ENCODE data around the gene GPX3. TPM values are rescaled to one million over a fixed set of nuclear protein-coding genes. Genes with fewer than 3 reads are reported as not detected.

Gene GPX3
- total RNA-seq, 4 donors from 2014 or later = 690 to 3,141 (median 1,517) TPM

DNA sequence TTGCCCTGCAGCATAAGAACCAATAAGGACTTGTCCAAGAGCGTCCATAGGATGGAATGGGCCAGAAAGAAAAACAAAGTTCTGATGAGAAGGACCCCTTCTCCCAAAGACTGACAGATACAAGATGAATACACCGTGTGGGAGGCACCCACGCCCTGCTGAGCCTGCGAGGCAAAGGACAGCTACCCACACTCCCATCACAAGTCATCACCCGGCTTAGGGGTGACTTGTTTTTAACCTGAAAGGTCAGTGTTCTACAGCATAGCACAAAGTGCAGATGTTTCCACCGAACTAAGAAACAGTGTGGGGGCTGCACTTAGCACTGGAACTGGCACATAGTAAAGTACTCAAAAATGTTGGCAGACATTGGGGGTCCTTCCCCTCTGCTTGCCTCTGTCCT lies 46.5 kb downstream of the GPX3 start:
- peaks cover 0 to 23% of the 10 kb centered on the region in 2 donors for H3K36me3 ChIP-seq
- peaks cover 8 to 100% (median 63%) of the 10 kb centered on the region in 3 donors for H3K4me1 ChIP-seq
- no peaks in the 10 kb centered on the region for H3K9me3 ChIP-seq
- H3K4me3 ChIP-seq = no peak overlapping the region
- ATAC-seq = no peak
- no peaks in the 10 kb centered on the region for H3K27me3 ChIP-seq
- WGBS, 2 donors (ENCODE audit: low coverage in 1 of 2) = 74% methylated on average over 5 of the region's 6 CpGs; no CpG with 5 or more reads in 1 of the 2 donors
- no peak overlapping the region for H3K27ac ChIP-seq
- TF ChIP-seq, protein P1, sequence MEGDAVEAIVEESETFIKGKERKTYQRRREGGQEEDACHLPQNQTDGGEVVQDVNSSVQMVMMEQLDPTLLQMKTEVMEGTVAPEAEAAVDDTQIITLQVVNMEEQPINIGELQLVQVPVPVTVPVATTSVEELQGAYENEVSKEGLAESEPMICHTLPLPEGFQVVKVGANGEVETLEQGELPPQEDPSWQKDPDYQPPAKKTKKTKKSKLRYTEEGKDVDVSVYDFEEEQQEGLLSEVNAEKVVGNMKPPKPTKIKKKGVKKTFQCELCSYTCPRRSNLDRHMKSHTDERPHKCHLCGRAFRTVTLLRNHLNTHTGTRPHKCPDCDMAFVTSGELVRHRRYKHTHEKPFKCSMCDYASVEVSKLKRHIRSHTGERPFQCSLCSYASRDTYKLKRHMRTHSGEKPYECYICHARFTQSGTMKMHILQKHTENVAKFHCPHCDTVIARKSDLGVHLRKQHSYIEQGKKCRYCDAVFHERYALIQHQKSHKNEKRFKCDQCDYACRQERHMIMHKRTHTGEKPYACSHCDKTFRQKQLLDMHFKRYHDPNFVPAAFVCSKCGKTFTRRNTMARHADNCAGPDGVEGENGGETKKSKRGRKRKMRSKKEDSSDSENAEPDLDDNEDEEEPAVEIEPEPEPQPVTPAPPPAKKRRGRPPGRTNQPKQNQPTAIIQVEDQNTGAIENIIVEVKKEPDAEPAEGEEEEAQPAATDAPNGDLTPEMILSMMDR (IDR thresholded peaks at IDR 0.05) = no peak
- TF ChIP-seq POLR2A (IDR thresholded peaks at IDR 0.05) = no peak
- TF ChIP-seq EP300 (IDR thresholded peaks at IDR 0.05) = no peak
- TF ChIP-seq POLR2AphosphoS5 (IDR thresholded peaks at IDR 0.05) = no peak

DNA sequence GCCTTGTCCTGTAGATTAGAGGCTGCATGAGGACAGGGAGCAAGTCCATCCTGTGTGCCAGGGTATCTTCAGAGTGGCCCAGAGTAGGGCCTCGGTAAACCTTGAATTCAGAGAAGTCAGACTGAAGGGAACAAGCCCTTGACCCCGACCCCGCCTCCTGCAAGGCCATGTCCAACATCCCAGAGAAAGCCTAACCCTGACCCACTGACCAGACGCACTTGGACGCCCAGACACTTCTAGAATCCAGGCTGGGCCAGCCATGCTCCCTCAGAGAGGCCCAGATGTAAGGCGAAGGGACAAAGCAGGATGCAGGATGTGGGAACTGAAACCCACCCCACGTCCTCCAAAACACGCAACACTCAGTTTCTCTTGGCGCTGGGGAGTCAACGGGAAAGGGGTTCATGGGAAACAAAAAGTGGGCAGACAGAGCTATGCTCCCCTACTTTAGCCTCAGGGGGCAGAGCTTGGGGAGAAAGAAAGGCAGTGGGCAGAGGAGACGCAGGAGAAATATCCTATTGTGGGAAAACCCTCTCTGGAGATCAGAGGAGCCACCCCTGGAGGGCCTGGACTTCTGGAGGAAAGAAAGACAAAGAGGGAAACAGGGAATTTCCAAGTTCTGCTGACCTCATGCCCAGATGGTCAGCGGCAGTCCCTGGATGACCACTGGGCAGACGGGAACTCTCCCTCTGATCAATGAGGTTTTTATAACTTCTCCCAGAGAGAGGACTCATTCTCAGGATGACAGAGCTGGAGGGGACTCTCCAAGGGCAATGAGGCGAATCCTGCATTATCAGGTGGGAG lies 47.4 kb downstream of the GPX3 start:
- H3K9me3 ChIP-seq = no peaks in the 10 kb centered on the region
- peak overlapping the region in 3 of 4 donors; percentile 4 to 70 (median 50) for H3K27ac ChIP-seq
- peaks cover 4 to 100% (median 63%) of the 10 kb centered on the region in 3 donors for H3K4me1 ChIP-seq
- no peaks in the 10 kb centered on the region for H3K27me3 ChIP-seq
- WGBS, 2 donors (ENCODE audit: low coverage in 1 of 2) = 59 to 87% methylated on average over 3 to 9 of the region's 14 CpGs
- no peak overlapping the region for H3K4me3 ChIP-seq
- ATAC-seq = no peak
- TF ChIP-seq, protein P1 (IDR thresholded peaks at IDR 0.05) = no peak
- TF ChIP-seq POLR2A (IDR thresholded peaks at IDR 0.05) (no peak), POLR2AphosphoS5 (IDR thresholded peaks at IDR 0.05) (no peak), EP300 (IDR thresholded peaks at IDR 0.05) (no peak)
- peaks cover 0 to 14% of the 10 kb centered on the region in 2 donors for H3K36me3 ChIP-seq

DNA sequence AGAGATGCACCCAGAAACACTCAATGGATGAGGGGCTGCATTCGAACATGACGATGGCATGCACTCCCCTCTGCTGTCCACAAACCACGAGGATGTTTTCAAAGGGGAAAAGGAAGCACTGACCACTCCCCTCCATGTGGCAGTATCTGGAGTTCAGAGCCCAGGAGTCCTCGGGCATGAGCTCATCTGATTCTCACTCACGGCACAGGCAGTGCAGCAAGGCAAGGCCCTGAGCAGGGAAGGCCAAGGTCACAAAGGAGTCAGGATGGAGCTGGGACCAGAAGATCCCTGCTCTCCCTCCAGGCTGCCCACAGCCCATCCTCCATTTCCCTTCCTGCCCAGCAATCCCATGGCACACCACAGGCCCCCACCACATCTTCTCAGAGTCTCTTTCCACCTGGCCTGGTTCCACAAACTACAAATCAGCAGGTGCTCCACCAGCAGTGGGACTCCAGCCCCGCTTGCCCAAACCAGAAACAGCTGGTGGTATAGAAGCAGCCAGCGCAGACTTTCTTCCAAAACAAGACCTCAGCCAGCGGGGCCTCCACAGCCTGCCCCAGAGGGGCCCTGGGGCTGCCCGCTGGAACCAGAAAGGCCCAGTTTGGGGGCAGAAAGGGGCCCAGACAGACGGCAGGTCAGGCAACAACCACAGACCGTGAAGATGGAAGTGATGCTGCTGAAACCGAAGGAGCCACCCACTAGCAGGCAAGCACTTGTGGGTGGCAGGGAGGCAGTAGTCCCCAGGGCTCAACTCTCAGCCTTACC lies 48.2 kb downstream of the GPX3 start:
- 30 to 55% methylated on average over 2 of the region's 12 CpGs for WGBS, 2 donors (ENCODE audit: low coverage in 1 of 2)
- peak; percentile 37 for ATAC-seq
- Histone ChIP-seq H3K27me3 (no peaks in the 10 kb centered on the region), H3K4me3 (no peak overlapping the region), H3K36me3 (peaks cover 0 to 12% of the 10 kb centered on the region in 2 donors), H3K4me1 (peaks cover 2 to 94% (median 55%) of the 10 kb centered on the region in 3 donors), H3K9me3 (no peaks in the 10 kb centered on the region), H3K27ac (peak overlapping the region in 3 of 4 donors; percentile 25 to 70 (median 50))
- no peak for TF ChIP-seq EP300 (IDR thresholded peaks at IDR 0.05)
- TF ChIP-seq, protein P1 (IDR thresholded peaks at IDR 0.05) = no peak
- TF ChIP-seq POLR2A (IDR thresholded peaks at IDR 0.05) = no peak
- no peak for TF ChIP-seq POLR2AphosphoS5 (IDR thresholded peaks at IDR 0.05)

DNA sequence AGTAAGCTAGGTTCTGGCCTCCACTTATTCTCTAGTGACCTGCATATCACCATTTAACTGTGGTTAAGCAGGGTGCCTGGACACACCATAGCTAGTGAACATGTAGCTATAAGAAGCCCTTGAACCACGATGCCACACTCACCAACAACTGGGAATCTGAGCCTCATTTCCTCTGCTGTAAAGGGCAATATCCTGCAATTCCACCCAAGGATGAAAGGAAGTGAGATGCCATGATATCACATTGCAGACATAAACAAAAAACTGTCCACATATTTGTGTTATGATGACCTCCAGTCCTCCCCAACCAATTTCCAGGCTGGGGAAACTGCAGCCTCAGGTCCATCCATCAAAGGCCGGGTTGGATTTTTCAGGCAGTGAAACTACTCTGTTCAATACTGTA lies 50.1 kb downstream of the GPX3 start:
- WGBS, 2 donors (ENCODE audit: low coverage in 1 of 2) = 71 to 100% methylated on average over 1 of the region's 2 CpGs
- TF ChIP-seq, protein P1 (IDR thresholded peaks at IDR 0.05) = no peak
- TF ChIP-seq EP300 (IDR thresholded peaks at IDR 0.05) = no peak
- no peak overlapping the region for H3K4me3 ChIP-seq
- no peak overlapping the region for H3K27ac ChIP-seq
- no peaks in the 10 kb centered on the region for H3K27me3 ChIP-seq
- no peak for ATAC-seq
- H3K9me3 ChIP-seq = no peaks in the 10 kb centered on the region
- peaks cover 0 to 77% (median 42%) of the 10 kb centered on the region in 3 donors for H3K4me1 ChIP-seq
- H3K36me3 ChIP-seq = peaks cover 0 to 12% of the 10 kb centered on the region in 2 donors

Data from gastroesophageal sphincter (tissue), 4 donors.